GM10266 (cell line): ENCODE measurements around the gene BRCA2.

Experiments used
- DNase-seq: peaks from one replicate; pipeline ENCODE4 v3.0.0; 2012; ENCODE audit errors: extremely low spot score
- CTCF ChIP-seq: IDR thresholded peaks from 2 replicates; pipeline ENCODE4 v1.5.1; 2012; ENCODE audit warnings: mild to moderate bottlenecking, low read depth; ENCODE audit not compliant: control insufficient read depth, insufficient read depth; ENCODE audit errors: missing control alignments

Gene BRCA2

GRCh38 chr13:32390048-32390447, 74.7 kb downstream of the BRCA2 start:
- peak; percentile 35 for DNase-seq
- TF ChIP-seq CTCF: no peak

GRCh38 chr13:32390484-32390883, 75.2 kb downstream of the BRCA2 start:
- DNase-seq: no peak
- no peak for TF ChIP-seq CTCF

- no peak for DNase-seq
- TF ChIP-seq CTCF: no peak
These were observed 75.9 kb downstream of the BRCA2 start for GRCh38 chr13:32391101-32391619.

- TF ChIP-seq CTCF: no peak
- DNase-seq: no peak
These were observed 87.8 kb downstream of the BRCA2 start for GRCh38 chr13:32403108-32403507.

- no peak for TF ChIP-seq CTCF
- DNase-seq: no peak
These were observed 92.5 kb downstream of the BRCA2 start for GRCh38 chr13:32407854-32408253.

GRCh38 chr13:32408296-32409000, 93.1 kb downstream of the BRCA2 start:
- DNase-seq: no peak
- TF ChIP-seq CTCF: no peak

- no peak for DNase-seq
- TF ChIP-seq CTCF: no peak
These were observed 93.6 kb downstream of the BRCA2 start for GRCh38 chr13:32409001-32409313.
